Hepatocyte (in vitro differentiated cells): Measurements from ENCODE around the gene COL15A1.

Experiments used
- EZH2 ChIP-seq: fragments of 200-600 bp; sonication (generic); IDR thresholded peaks from 2 replicates; pipeline ENCODE4 v1.6.1; 2016; ENCODE audit warnings: antibody characterized with exemption, mild to moderate bottlenecking, borderline replicate concordance
- EZH2phosphoT487 ChIP-seq: fragments of 200-600 bp; sonication (generic); IDR thresholded peaks from one replicate; pipeline ENCODE4 v1.6.1; 2018; ENCODE audit warnings: antibody characterized with exemption, mild to moderate bottlenecking, low read depth, moderate library complexity; ENCODE audit not compliant: unreplicated experiment, severe bottlenecking
- TF ChIP-seq, protein P1 (sequence below): fragments of 200-600 bp; sonication (generic); IDR thresholded peaks from 2 replicates; pipeline ENCODE4 v1.5.1; 2016; ENCODE audit warnings: antibody characterized with exemption, mild to moderate bottlenecking; ENCODE audit not compliant: poor library complexity

GRCh38 chr9:99074902-99075245 lies 131.2 kb downstream of the COL15A1 start:
- TF ChIP-seq, protein P1, sequence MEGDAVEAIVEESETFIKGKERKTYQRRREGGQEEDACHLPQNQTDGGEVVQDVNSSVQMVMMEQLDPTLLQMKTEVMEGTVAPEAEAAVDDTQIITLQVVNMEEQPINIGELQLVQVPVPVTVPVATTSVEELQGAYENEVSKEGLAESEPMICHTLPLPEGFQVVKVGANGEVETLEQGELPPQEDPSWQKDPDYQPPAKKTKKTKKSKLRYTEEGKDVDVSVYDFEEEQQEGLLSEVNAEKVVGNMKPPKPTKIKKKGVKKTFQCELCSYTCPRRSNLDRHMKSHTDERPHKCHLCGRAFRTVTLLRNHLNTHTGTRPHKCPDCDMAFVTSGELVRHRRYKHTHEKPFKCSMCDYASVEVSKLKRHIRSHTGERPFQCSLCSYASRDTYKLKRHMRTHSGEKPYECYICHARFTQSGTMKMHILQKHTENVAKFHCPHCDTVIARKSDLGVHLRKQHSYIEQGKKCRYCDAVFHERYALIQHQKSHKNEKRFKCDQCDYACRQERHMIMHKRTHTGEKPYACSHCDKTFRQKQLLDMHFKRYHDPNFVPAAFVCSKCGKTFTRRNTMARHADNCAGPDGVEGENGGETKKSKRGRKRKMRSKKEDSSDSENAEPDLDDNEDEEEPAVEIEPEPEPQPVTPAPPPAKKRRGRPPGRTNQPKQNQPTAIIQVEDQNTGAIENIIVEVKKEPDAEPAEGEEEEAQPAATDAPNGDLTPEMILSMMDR: no peak
- no peak for TF ChIP-seq EZH2phosphoT487
- TF ChIP-seq EZH2: no peak
